ENCODE results near the gene MYORG. TPM values are rescaled to one million over a fixed set of nuclear protein-coding genes. Genes with fewer than 3 reads are reported as not detected.

The MYORG gene
- total and polyA plus RNA-seq, 4 donors: 11.4 to 26.6 (median 19.3) TPM

GRCh38 chr9:34419716-34420504 is 43.2 kb upstream of the MYORG start:
- no peaks in the 10 kb centered on the region for H3K4me1 ChIP-seq (ENCODE audit: control insufficient read depth in 4 of 4, insufficient read depth in 4 of 4, low read length in 3 of 4)
- no peak for DNase-seq (ENCODE audit: low spot score)
- H3K36me3 ChIP-seq (ENCODE audit: control insufficient read depth in 4 of 4, insufficient read depth in 3 of 4, low read depth in 1 of 4, low read length in 3 of 4): no peaks in the 10 kb centered on the region
- no peaks in the 10 kb centered on the region for H3K9me3 ChIP-seq (ENCODE audit: control insufficient read depth in 4 of 4, low read length in 3 of 4)
- WGBS: 95% methylated on average over 4 of the region's 4 CpGs
- H3K9ac ChIP-seq (ENCODE audit: low read depth in 1 of 2, low read length in 2 of 2): no peak overlapping the region
- H3K27me3 ChIP-seq (ENCODE audit: control insufficient read depth in 4 of 4, insufficient read depth in 4 of 4, low read length in 3 of 4): no peaks in the 10 kb centered on the region
- H3K27ac ChIP-seq (ENCODE audit: low read depth in 1 of 2, low read length in 2 of 2): no peak overlapping the region
- no peak overlapping the region for H3K4me3 ChIP-seq (ENCODE audit: low read depth in 1 of 3, low read length in 3 of 3)
- TF ChIP-seq HNF4A (conservative IDR thresholded peaks at IDR 0.05) (no peak), EGR1 (IDR thresholded peaks at IDR 0.05; ENCODE audit: low read depth in 2 of 2) (no peak)

GRCh38 chr9:34417734-34418133 is 41.0 kb upstream of the MYORG start:
- DNase-seq (ENCODE audit: low spot score): no peak
- Histone ChIP-seq H3K27me3 (ENCODE audit: control insufficient read depth in 4 of 4, insufficient read depth in 4 of 4, low read length in 3 of 4) (no peaks in the 10 kb centered on the region), H3K9ac (ENCODE audit: low read depth in 1 of 2, low read length in 2 of 2) (no peak overlapping the region), H3K4me3 (ENCODE audit: low read depth in 1 of 3, low read length in 3 of 3) (no peak overlapping the region), H3K36me3 (ENCODE audit: control insufficient read depth in 4 of 4, insufficient read depth in 3 of 4, low read depth in 1 of 4, low read length in 3 of 4) (no peaks in the 10 kb centered on the region), H3K9me3 (ENCODE audit: control insufficient read depth in 4 of 4, low read length in 3 of 4) (no peaks in the 10 kb centered on the region), H3K27ac (ENCODE audit: low read depth in 1 of 2, low read length in 2 of 2) (no peak overlapping the region), H3K4me1 (ENCODE audit: control insufficient read depth in 4 of 4, insufficient read depth in 4 of 4, low read length in 3 of 4) (no peaks in the 10 kb centered on the region)
- WGBS: 97% methylated on average over 3 of the region's 3 CpGs
- TF ChIP-seq NR2F2 (IDR thresholded peaks at IDR 0.05): no peak
- no peak for TF ChIP-seq REST (IDR thresholded peaks at IDR 0.05)
- TF ChIP-seq FOXA2 (IDR thresholded peaks at IDR 0.05): no peak
- no peak for TF ChIP-seq EGR1 (IDR thresholded peaks at IDR 0.05; ENCODE audit: low read depth in 2 of 2)
- no peak for TF ChIP-seq RXRA (IDR thresholded peaks at IDR 0.05)
- TF ChIP-seq, protein P1, sequence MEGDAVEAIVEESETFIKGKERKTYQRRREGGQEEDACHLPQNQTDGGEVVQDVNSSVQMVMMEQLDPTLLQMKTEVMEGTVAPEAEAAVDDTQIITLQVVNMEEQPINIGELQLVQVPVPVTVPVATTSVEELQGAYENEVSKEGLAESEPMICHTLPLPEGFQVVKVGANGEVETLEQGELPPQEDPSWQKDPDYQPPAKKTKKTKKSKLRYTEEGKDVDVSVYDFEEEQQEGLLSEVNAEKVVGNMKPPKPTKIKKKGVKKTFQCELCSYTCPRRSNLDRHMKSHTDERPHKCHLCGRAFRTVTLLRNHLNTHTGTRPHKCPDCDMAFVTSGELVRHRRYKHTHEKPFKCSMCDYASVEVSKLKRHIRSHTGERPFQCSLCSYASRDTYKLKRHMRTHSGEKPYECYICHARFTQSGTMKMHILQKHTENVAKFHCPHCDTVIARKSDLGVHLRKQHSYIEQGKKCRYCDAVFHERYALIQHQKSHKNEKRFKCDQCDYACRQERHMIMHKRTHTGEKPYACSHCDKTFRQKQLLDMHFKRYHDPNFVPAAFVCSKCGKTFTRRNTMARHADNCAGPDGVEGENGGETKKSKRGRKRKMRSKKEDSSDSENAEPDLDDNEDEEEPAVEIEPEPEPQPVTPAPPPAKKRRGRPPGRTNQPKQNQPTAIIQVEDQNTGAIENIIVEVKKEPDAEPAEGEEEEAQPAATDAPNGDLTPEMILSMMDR (IDR thresholded peaks at IDR 0.05; ENCODE audit: low read depth, low read length, missing input control): no peak
- no peak for TF ChIP-seq YY1 (IDR thresholded peaks at IDR 0.05)
- no peak for TF ChIP-seq GABPA (IDR thresholded peaks at IDR 0.05 in 1 of 2, conservative IDR thresholded peaks at IDR 0.05 in 1 of 2)
- TF ChIP-seq TAF1 (conservative IDR thresholded peaks at IDR 0.05): no peak
- no peak for TF ChIP-seq FOXA1 (IDR thresholded peaks at IDR 0.05)
- no peak for TF ChIP-seq HNF4G (IDR thresholded peaks at IDR 0.05)
- TF ChIP-seq ZBTB33 (IDR thresholded peaks at IDR 0.05): no peak
- no peak for TF ChIP-seq MAX (IDR thresholded peaks at IDR 0.05)
- no peak for TF ChIP-seq JUND (IDR thresholded peaks at IDR 0.05)
- no peak for TF ChIP-seq SP1 (IDR thresholded peaks at IDR 0.05)
- TF ChIP-seq ATF3 (IDR thresholded peaks at IDR 0.05): no peak
- TF ChIP-seq RAD21 (IDR thresholded peaks at IDR 0.05): no peak
- TF ChIP-seq HNF4A (conservative IDR thresholded peaks at IDR 0.05): no peak

Data from liver (tissue), 9 donors.